Measurements from ENCODE around the gene TNFRSF19.
"Not testable (repeated sequence)": the region's sequence is repeated elsewhere in the genome, so short reads cannot be mapped to it uniquely, and the experiment has no call there.

Gene TNFRSF19

GRCh38 chr13:23654111-23655110 is 84.2 kb downstream of the TNFRSF19 start:
- no peak for DNase-seq (ENCODE audit: low read depth in 2 of 2)

- no peak for DNase-seq (ENCODE audit: low read depth in 2 of 2)
These were observed 85.1 kb downstream of the TNFRSF19 start for GRCh38 chr13:23655321-23655720.

- DNase-seq (ENCODE audit: low read depth in 2 of 2): peak in 1 of 2 experiments; percentile 29
These were observed 86.6 kb downstream of the TNFRSF19 start for GRCh38 chr13:23656637-23657371.

GRCh38 chr13:23658929-23659541 is 88.8 kb downstream of the TNFRSF19 start:
- no peak for DNase-seq (ENCODE audit: low read depth in 2 of 2)

- DNase-seq (ENCODE audit: low read depth in 2 of 2): no peak
These were observed 90.0 kb downstream of the TNFRSF19 start for GRCh38 chr13:23660249-23660648.

- DNase-seq (ENCODE audit: low read depth in 2 of 2): no peak
These were observed 96.4 kb downstream of the TNFRSF19 start for GRCh38 chr13:23666582-23666981.

- DNase-seq (ENCODE audit: low read depth in 2 of 2): no peak
These were observed 97.5 kb downstream of the TNFRSF19 start for GRCh38 chr13:23667750-23668149.

- no peak for DNase-seq (ENCODE audit: low read depth in 2 of 2)
These were observed 98.3 kb downstream of the TNFRSF19 start for GRCh38 chr13:23668562-23668961.

- DNase-seq (ENCODE audit: low read depth in 2 of 2): no peak
These were observed 100.6 kb downstream of the TNFRSF19 start for GRCh38 chr13:23670793-23671192.

- DNase-seq (ENCODE audit: low read depth in 2 of 2): peak; percentile 44 to 48
These were observed 101.2 kb downstream of the TNFRSF19 start for GRCh38 chr13:23671377-23671776.

GRCh38 chr13:23671897-23672296 is 101.7 kb downstream of the TNFRSF19 start:
- no peak for DNase-seq (ENCODE audit: low read depth in 2 of 2)

- DNase-seq (ENCODE audit: low read depth in 2 of 2): no peak
These were observed 102.4 kb downstream of the TNFRSF19 start for GRCh38 chr13:23672616-23673015.

GRCh38 chr13:23673354-23673753 is 103.1 kb downstream of the TNFRSF19 start:
- peak; percentile 74 to 79 for DNase-seq (ENCODE audit: low read depth in 2 of 2)

GRCh38 chr13:23673867-23674605 is 103.8 kb downstream of the TNFRSF19 start:
- DNase-seq (ENCODE audit: low read depth in 2 of 2): no peak

- DNase-seq (ENCODE audit: low read depth in 2 of 2): peak; percentile 75 to 77
These were observed 104.8 kb downstream of the TNFRSF19 start for GRCh38 chr13:23674795-23675640.

GRCh38 chr13:23677679-23678288 is 107.6 kb downstream of the TNFRSF19 start:
- DNase-seq (ENCODE audit: low read depth in 2 of 2): not testable (repeated sequence)

- DNase-seq (ENCODE audit: low read depth in 2 of 2): no peak
These were observed 108.6 kb downstream of the TNFRSF19 start for GRCh38 chr13:23678795-23679194.

GRCh38 chr13:23679220-23679619 is 109.0 kb downstream of the TNFRSF19 start:
- DNase-seq (ENCODE audit: low read depth in 2 of 2): peak; percentile 65 to 66

GRCh38 chr13:23680845-23681669 is 110.8 kb downstream of the TNFRSF19 start:
- DNase-seq (ENCODE audit: low read depth in 2 of 2): peak; percentile 39

Data from fibroblast of skin of left quadriceps (primary cell).